Central memory CD4-positive, alpha-beta T cell (primary cell): Measurements from ENCODE around the gene KDM4B.
"Not testable (repeated sequence)": the region's sequence is repeated elsewhere in the genome, so short reads cannot be mapped to it uniquely, and the experiment has no call there.

ENCODE experiments used
- DNase-seq: peaks from one replicate; pipeline ENCODE4 v3.0.0; 2022

Gene KDM4B

DNA sequence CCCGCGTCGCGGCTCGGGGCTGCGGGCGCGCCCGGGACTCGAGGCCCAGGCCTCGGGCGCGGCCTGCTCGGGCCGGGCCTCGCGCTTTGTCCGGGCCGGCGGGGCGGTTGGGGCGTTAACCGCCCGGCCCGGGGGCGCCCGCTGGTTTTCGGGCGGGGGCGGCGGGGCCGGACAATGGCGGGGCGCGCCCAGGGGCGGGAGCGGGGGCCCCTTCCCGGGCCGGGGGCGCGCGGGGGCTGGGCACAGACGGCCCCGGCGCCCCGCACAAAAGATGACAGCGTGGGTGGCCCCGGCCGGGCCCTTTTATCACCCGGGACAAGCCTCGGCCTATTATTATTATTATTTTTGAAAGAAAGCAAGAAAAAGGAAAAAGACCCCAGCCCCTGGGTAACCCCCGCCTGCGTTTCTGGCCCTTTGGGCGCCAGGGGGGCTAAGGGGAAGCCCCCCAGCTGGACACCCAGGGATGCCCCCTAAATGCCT lies 419 bp downstream of the KDM4B start:
- no peak for DNase-seq

DNA sequence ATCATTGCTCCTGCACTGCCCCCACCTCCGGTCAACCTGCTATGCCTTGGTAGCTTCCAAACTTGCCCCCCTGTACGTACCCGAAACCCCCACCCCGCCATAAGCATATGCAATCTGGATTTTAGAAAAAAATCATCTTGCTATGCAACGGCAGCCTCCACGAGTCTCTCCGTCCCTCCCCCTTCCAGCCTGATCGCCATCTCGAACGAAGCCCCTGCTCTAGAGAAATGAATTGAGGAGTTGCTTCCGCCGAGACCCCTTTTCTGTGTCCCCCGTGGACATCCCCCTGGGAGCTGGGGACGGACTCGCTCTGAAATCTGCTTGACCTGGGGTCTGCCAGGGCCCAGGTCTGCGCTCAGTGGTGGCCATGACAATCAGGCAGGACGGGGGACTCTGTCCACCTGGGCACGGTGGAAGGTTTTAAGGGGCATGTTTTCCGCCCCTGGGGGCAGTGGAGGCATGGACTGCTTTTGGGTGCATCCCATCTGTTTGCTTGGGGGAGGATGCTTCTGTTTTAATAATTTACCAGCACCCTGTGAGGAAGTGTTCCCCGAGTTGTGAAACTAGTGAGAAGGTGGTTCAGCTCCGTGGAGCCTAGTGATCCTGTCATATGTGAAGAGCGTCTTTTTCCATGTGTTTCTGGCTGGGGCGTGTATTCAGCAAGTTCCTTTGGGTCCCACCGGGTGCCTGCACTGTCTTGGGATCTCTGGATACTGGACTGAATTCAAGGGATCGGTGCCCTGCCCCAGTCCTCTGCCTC lies 1.0 kb downstream of the KDM4B start:
- DNase-seq: peak; percentile 11

DNA sequence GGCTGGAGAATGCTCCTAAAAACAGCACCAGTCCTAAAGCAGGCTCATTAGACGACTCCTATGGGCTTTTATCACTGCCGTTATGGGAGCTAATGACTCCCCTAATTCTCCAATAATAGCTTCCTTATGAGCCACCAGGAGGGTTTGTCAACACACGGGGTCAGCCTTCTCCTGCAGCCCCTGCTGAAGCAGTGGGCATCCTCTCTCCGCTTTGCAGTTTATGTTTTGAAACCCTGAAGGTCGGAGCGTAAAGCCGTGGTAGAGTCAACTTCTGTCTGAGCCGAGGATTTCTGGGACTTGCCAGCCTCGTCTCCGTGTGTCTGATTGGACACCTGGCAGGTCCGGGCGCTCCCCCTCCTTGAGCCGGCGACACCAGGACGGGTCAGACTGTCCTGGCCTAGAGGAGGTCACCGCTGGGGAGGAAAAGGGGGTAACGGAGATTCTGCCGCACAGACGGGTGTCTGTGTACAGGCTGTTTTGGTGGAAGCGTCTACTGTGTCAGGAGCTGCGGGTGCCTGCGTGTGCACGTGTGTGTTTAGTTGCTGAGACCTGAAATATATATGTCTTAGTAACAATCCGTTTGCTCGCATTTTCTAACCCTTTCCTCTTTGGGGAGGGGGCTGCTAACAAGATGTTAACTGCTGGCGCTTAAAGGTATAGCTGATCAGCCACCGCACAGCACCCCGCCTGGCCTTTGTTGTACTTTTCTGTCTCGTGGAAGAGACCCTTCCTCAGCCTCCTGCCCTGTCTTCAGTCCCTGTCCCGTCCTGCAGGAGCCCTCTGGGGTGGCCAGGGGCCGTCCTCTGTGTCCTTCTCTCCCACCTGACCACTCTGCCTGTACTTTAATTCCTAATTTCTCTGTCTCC lies 1.9 kb downstream of the KDM4B start:
- DNase-seq: peak; percentile 7

DNA sequence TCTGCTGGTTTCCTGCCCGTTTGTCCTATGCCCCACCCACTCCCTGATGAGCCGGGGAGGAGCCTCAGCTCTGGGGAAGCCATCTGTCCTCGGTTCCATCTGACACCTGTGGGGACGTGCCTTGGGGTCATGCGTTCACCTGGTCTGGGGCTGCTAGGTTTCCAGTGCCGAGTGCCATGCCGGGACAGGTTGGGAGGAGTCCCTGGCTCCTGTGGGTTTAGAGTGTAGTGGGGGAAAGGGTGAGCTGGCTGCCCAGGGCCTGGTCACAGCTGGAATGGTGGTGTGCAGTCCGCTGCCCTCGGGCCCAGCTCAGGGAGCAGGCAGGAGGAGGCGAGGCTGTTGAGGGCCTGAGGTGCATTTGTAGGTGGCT lies 2.5 kb downstream of the KDM4B start:
- peak; percentile 14 for DNase-seq

DNA sequence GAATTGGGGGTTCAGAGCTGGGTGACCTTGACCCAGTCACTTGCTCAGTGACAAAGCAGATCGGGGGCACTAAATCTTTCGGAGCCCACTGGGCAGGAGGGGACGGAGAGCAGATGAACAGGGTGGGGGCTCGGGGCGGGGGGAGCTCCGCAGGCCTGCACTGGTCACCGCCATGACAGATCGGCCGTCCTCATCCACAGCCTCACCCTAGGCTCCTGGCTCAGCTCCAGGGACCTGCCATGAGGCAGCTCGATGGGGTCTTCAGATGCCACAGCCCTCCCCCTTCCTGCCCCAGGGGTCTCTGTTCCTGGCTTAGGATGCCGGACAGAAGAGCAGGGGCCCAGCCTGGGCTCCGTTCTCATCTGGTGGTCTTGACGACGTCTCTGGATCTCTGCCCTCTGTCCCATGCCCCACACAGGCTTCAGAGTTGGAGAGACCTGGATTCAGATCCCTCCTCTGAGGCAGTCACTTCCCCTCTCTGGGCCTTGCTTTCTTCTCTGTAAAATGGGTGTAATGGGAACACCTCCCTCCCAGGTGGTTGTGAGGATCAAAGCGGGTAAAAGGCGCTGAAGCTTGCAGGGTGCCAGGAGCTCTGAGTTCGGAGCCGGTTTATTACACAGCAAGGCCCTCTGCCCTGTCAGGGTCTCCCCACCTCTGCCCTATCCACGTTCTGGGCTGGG lies 3.0 kb downstream of the KDM4B start:
- DNase-seq: no peak

GRCh38 chr19:4972509-4973230 lies 3.8 kb downstream of the KDM4B start:
- DNase-seq: no peak

GRCh38 chr19:4974880-4975469 lies 6.1 kb downstream of the KDM4B start:
- DNase-seq: no peak

- DNase-seq: not testable (repeated sequence)
Measured at GRCh38 chr19:4975601-4976000, 6.7 kb downstream of the KDM4B start.

GRCh38 chr19:4976401-4977298 lies 7.7 kb downstream of the KDM4B start:
- no peak for DNase-seq

DNA sequence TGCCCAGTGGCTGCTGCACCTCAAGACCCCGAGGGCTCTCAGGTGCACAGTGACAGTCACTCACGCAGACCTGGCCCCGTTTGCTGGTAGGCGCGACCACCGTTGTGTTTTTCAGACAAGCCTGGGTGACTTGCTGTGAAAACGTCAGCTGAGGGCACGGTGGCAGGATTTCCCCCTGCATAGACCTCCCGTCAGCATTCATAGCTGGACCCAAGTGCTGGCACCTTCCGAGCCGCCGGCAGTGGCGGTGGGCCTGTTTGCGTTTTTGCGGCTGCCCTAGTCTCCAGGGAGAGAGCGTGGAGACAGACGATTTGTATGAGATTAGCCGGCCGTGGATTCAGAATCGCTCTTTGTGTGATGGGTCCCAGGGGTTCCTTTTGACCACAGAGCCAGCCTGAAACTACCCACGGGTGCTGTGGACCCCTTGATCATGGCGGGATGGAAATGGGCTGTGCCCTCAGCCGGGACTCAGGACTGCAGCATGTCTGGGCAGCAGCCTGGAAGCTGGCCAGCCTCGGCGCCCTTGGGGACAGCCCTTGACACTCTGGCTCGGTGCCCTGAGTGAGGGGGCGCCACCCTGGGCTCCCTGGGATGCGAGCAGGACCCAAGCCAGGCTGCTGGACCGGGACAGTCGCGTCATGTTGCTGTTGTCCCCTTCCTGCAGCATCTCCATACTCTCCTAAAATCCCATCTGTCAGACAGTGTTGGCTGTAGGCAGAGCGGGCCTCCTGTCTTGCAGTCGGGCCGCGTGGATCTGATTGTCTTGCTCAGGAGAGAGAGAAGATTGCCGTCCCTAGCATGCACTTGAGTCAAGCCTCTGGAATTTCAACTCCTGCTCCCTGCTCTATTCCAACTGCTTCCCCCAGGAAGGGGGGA lies 8.6 kb downstream of the KDM4B start:
- no peak for DNase-seq

GRCh38 chr19:4979211-4979807 lies 10.4 kb downstream of the KDM4B start:
- no peak for DNase-seq

DNA sequence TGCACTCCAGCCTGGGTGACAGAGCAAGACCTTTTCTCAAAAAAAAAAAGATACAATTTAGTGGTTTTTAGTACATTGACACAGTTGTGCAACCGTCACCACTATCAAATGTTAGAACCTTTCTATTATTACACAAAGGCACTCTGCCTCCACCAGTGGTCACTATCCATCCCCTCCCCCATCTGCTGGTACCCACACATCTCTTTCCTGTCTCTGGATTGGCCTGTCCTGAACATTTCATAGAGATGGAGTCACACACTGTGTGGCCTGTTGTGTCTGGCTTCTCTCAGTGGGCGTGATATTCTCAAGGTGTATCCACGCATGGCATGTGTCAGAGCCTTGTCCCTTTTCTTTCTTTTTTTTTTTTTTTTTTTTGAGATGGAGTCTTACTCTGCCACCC lies 11.2 kb downstream of the KDM4B start:
- DNase-seq: no peak

DNA sequence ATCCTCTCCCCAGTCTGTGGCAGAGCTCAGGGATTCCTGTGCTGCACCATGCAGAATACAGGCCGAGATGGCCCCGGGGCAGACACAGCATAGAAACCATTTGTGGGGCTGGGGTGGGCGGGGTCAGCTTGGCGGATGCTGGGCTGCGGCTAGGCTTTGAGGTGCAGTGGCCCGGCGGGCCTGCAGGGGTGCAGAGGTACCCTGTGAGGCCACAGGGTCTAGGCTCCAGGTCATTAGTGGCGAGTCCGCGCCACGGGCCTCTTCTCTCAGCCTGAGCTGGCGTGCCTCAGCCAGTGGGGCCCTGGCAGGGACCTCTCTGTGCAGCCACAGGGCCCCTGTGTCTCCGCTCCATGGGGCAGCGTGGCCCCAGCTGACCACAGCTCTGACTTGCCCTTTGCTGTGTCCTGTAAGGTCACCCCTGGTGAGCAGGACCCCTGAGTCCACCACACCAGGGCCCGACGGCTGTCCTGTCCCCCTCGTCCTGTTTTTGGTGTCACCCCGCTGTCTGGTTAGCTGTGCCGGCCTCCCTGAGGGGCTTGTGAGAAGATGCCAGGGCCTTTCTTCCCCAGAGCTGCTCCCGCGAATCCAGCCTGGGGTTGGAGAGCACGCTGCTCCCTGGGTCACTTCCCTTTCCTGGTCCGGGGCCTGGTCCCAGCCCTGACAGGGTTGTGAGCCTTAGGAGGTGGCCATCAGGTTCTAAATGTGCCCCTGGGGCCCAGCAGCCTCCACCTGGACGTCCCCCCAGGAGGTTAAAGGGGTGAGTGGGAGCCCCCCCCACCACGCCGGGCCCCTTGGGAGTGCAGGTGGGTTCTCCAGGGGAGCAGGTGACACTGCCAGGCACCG lies 12.1 kb downstream of the KDM4B start:
- no peak for DNase-seq

GRCh38 chr19:4981681-4981958 lies 12.7 kb downstream of the KDM4B start:
- DNase-seq: no peak

- DNase-seq: no peak
Measured at GRCh38 chr19:4983346-4984105, 14.6 kb downstream of the KDM4B start.

DNA sequence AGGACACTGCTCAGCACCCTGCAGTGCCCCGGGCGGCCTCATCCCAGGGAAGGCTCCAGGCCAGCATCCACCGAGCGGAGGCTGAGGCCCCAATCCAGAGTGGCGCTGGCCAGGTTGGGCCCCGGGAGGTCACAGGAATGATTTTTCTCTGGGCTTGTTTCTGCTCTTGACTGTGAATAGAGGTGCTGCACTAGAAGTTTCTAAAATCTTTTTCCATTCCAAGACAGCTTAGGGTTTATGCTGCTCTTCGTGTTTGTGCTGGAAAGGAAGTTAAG lies 15.1 kb downstream of the KDM4B start:
- no peak for DNase-seq

GRCh38 chr19:4984438-4984990 lies 15.6 kb downstream of the KDM4B start:
- no peak for DNase-seq

- DNase-seq: no peak
Measured at GRCh38 chr19:4985551-4985991, 16.7 kb downstream of the KDM4B start.
